HepG2 (cell line): ENCODE results near the gene PHC1. TPM values are rescaled to one million over a fixed set of nuclear protein-coding genes. Genes with fewer than 3 reads are reported as not detected.

ENCODE experiments used
- ATAC-seq: fragments of 200-7000 bp; cut with Tn5 transposase; 3 replicates; pipeline ENCODE4 v1.9.1; 2020; ENCODE audit warnings: mild to moderate bottlenecking, moderate library complexity
- BruUV-seq: library from RNA; stranded (reverse); fragments of 400-500 nt; replicated peaks from 2 replicates; lab custom pipeline; 2021; lab: Mats Ljungman, UMichigan
- CTCF ChIA-PET: fragments of 300-600 bp; formaldehyde crosslinking; extraction: SDS; loops from one replicate; lab custom pipeline; 2021; ENCODE audit warnings: low total read pairs, inconsistent platforms, low intra/inter-chr PET ratio; lab: Yijun Ruan, JAX
- POLR2A ChIA-PET: fragments of 350-600 bp; sonication (Branson Sonifier 250); formaldehyde crosslinking; loops from one replicate; lab custom pipeline; 2020; ENCODE audit warnings: antibody characterized with exemption, inconsistent platforms; lab: Yijun Ruan, JAX
- DNase-seq: peaks from one replicate; pipeline ENCODE4 v3.0.0-alpha.2; 2015; ENCODE audit warnings: low spot score
- FAIRE-seq: peaks from 3 replicates; lab custom pipeline; 2011; peaks lifted over from hg19 to GRCh38; lab: Jason Lieb, UNC
- H2AFZ ChIP-seq: one replicate; pipeline ENCODE4 v1.6.1; 2011; ENCODE audit warnings: low read length, inconsistent platforms
- H3K27ac ChIP-seq: fragments of 300-600 bp; 3 replicates; pipeline ENCODE4 v1.8.0; 2011; ENCODE audit warnings: mixed run types, mild to moderate bottlenecking, mixed read lengths, low read length, inconsistent platforms; ENCODE audit not compliant: insufficient read depth; ENCODE audit errors: extremely low read length
- H3K27me3 ChIP-seq, 2 experiments: fragments of 200-600 bp in 1 of 2; 2 replicates in 1 of 2; 3 replicates in 1 of 2; pipeline versions ENCODE4 v1.6.0 to v1.8.0; 2011; ENCODE audit warnings: low read length in 2 of 2, mild to moderate bottlenecking in 2 of 2, moderate library complexity in 2 of 2, inconsistent platforms in 1 of 2; ENCODE audit not compliant: insufficient read depth in 2 of 2, control insufficient read depth in 1 of 2
- H3K36me3 ChIP-seq, 2 experiments: fragments of 200-600 bp in 1 of 2; replicated peaks in 1 of 2; 2 replicates in 1 of 2; 3 replicates in 1 of 2; pipeline versions ENCODE4 v1.5.1 to v1.8.0; 2011; ENCODE audit warnings: low read length in 2 of 2, inconsistent platforms in 1 of 2; ENCODE audit not compliant: insufficient read depth in 2 of 2, control insufficient read depth in 1 of 2
- H3K4me1 ChIP-seq: 2 replicates; pipeline ENCODE4 v1.5.1; 2012; ENCODE audit warnings: low read length, inconsistent platforms; ENCODE audit not compliant: insufficient read depth
- H3K4me2 ChIP-seq: 2 replicates; pipeline ENCODE4 v1.6.0; 2011; ENCODE audit warnings: low read depth, low read length, inconsistent platforms
- H3K4me3 ChIP-seq, 3 experiments: fragments of 200-600 bp in 1 of 3; sonication (generic), shearing (Covaris generic) in 1 of 3; replicated peaks in 1 of 3; 2 replicates each; pipeline ENCODE4 v1.5.1; 2011 to 2016; ENCODE audit warnings: low read length in 3 of 3, inconsistent platforms in 2 of 3, low read depth in 2 of 3, mild to moderate bottlenecking in 2 of 3, control low read depth in 1 of 3, mixed read lengths in 1 of 3; ENCODE audit not compliant: insufficient read depth in 1 of 3
- H3K79me2 ChIP-seq: one replicate; pipeline ENCODE4 v1.6.1; 2011; ENCODE audit warnings: low read length, inconsistent platforms; ENCODE audit not compliant: insufficient read depth
- H3K9ac ChIP-seq: 2 replicates; pipeline ENCODE4 v1.6.0; 2011; ENCODE audit warnings: mild to moderate bottlenecking, low read depth, low read length, inconsistent platforms; ENCODE audit not compliant: insufficient read depth
- H3K9me3 ChIP-seq: 2 replicates; pipeline ENCODE4 v1.5.1; 2012; ENCODE audit warnings: mild to moderate bottlenecking, low read length
- H4K20me1 ChIP-seq: 2 replicates; pipeline ENCODE4 v1.6.0; 2011; ENCODE audit warnings: inconsistent platforms, mild to moderate bottlenecking, low read length, moderate library complexity; ENCODE audit not compliant: insufficient read depth
- ERF ChIP-seq: IDR thresholded peaks from 2 replicates; pipeline ENCODE4 v1.6.1; 2018; ENCODE audit warnings: missing biosample characterization, missing genetic modification reagents
- GATAD1 ChIP-seq: IDR thresholded peaks from 2 replicates; pipeline ENCODE4 v1.6.1; 2016; ENCODE audit warnings: missing genetic modification reagents, missing compliant biosample characterization
- MAFF ChIP-seq: IDR thresholded peaks from 2 replicates; pipeline ENCODE4 v1.6.1; 2011; ENCODE audit warnings: low read depth, low read length, improper control_type of control experiment
- MBD4 ChIP-seq: IDR thresholded peaks from 2 replicates; pipeline ENCODE4 v1.6.1; 2012; ENCODE audit warnings: low read length, inconsistent platforms, borderline replicate concordance
- RELA ChIP-seq: sonication (generic); formaldehyde crosslinking; IDR thresholded peaks from 2 replicates; pipeline ENCODE4 v1.4.0; 2020; ENCODE audit warnings: missing genetic modification reagents
- SETDB1 ChIP-seq: sonication (generic); formaldehyde crosslinking; IDR thresholded peaks from 2 replicates; pipeline ENCODE4 v1.5.1; 2020; ENCODE audit warnings: missing genetic modification reagents, mild to moderate bottlenecking, borderline replicate concordance
- TGIF2 ChIP-seq: IDR thresholded peaks from 2 replicates; pipeline ENCODE4 v1.6.1; 2016; ENCODE audit warnings: control low read depth, missing compliant biosample characterization
- ZC3H13 ChIP-seq: sonication (generic); formaldehyde crosslinking; IDR thresholded peaks from 2 replicates; pipeline ENCODE4 v1.8.1; 2023; ENCODE audit warnings: mild to moderate bottlenecking, missing genetic modification reagents, moderate library complexity
- WGBS: methylation state at CpG from one replicate; pipeline ENCODE4 v1.1.6; 2017; ENCODE audit warnings: low lambda C conversion rate; 5-methylcytosine and 5-hydroxymethylcytosine counted together
- in situ Hi-C: cut with HindIII; loops from 2 replicates; pipeline ENCODE4 v1.10.0; 2017; ENCODE audit warnings: low pct_unique_long_range_greater_than_20kb; ENCODE audit not compliant: extremely low pct_ligation_motif_present
- intact Hi-C: fragments of 100-400 bp; cut with micrococcal nuclease; formaldehyde crosslinking; loops from one replicate; pipeline ENCODE4 v1.10.0; 2022; ENCODE audit not compliant: unreplicated experiment
- polyA plus RNA-seq, 8 experiments: library from polyadenylated mRNA; depleted of rRNA in 3 of 8; stranded (reverse) in 7 of 8; unstranded in 1 of 8; fragments of >200 nt; fragmentation: Illumina TruSeq in 4 of 8; extraction: Trizol in 4 of 8; gene quantifications; 2 replicates each; pipeline versions ENCODE4 v1.2.1 to v1.2.3, GENCODE V29; 2011 to 2016; ENCODE audit warnings: low read depth in 4 of 8, missing spikeins in 1 of 8, mixed read lengths in 1 of 8; ENCODE audit not compliant: insufficient read depth in 1 of 8
- total RNA-seq, 5 experiments: library from RNA; depleted of rRNA; stranded (reverse); fragments of >200 nt; fragmentation: Illumina TruSeq; extraction: Trizol; gene quantifications; 2 replicates each; pipeline ENCODE4 v1.2.3, GENCODE V29; 2016; ENCODE audit warnings: low read depth in 1 of 5
- TF ChIP-seq, protein P1 (sequence below): sonication (generic); formaldehyde crosslinking; IDR thresholded peaks from 2 replicates; pipeline ENCODE4 v1.4.0; 2020; ENCODE audit warnings: missing genetic modification reagents, mild to moderate bottlenecking, borderline replicate concordance
- TF ChIP-seq, protein P2 (sequence below), 2 experiments: sonication (generic) in 1 of 2; formaldehyde crosslinking in 1 of 2; IDR thresholded peaks; 2 replicates each; pipeline versions ENCODE4 v1.6.1 to v1.9.0; 2014 to 2022; ENCODE audit warnings: antibody characterized with exemption in 1 of 2, borderline replicate concordance in 1 of 2, inconsistent platforms in 1 of 2, low read depth in 1 of 2, missing genetic modification reagents in 1 of 2
- TF ChIP-seq, protein P3 (sequence below): sonication (generic); formaldehyde crosslinking; IDR thresholded peaks from 2 replicates; pipeline ENCODE4 v1.5.1; 2020; ENCODE audit warnings: mild to moderate bottlenecking, missing genetic modification reagents, borderline replicate concordance

PHC1 gene
- total and polyA plus RNA-seq, 2 of the 13 experiments (the other 11 are each of a cell fraction or from before 2014, with no cell fraction given) = 9.4 to 35.0 TPM

DNA sequence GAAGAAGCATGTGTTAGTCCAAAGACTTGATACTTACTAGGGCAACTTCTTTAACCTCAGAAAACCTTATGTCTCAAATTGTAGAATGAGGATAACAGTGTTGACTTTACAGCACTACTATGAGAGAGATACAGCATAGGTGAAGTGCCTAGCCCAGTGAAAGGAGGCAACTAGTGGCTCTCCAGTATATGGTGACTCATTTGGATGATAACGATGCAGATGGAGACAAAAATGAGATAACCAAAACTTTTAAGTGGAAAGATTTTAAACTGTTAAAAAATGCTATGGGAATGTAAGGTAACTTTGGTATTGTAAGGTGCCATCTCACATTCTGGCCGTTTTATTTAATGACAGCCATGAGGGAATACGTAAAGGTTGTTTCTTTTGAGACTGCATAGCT, 2.7 kb downstream of the PHC1 start:
- Histone ChIP-seq H3K27ac (no peak overlapping the region), H4K20me1 (no peaks in the 10 kb centered on the region), H2AFZ (no peak overlapping the region), H3K4me3 (no peak overlapping the region), H3K4me2 (no peak overlapping the region), H3K9ac (no peak overlapping the region), H3K79me2 (no peaks in the 10 kb centered on the region), H3K36me3 (no peaks in the 10 kb centered on the region; a peak in 1 of 5 replicates), H3K27me3 (no peaks in the 10 kb centered on the region; a peak in 1 of 5 replicates), H3K4me1 (peaks cover 27% of the 10 kb centered on the region), H3K9me3 (no peaks in the 10 kb centered on the region)
- DNase-seq (no peak), FAIRE-seq (no peak), ATAC-seq (no peak)
- ChIA-PET POLR2A (no interaction called here), CTCF (no interaction called here)
- BruUV-seq = no TSS peak
- 74% methylated on average over 3 of the region's 3 CpGs for WGBS
- in situ Hi-C loops = no loop called here
- intact Hi-C loops = no loop called here
- TF ChIP-seq, protein P1, sequence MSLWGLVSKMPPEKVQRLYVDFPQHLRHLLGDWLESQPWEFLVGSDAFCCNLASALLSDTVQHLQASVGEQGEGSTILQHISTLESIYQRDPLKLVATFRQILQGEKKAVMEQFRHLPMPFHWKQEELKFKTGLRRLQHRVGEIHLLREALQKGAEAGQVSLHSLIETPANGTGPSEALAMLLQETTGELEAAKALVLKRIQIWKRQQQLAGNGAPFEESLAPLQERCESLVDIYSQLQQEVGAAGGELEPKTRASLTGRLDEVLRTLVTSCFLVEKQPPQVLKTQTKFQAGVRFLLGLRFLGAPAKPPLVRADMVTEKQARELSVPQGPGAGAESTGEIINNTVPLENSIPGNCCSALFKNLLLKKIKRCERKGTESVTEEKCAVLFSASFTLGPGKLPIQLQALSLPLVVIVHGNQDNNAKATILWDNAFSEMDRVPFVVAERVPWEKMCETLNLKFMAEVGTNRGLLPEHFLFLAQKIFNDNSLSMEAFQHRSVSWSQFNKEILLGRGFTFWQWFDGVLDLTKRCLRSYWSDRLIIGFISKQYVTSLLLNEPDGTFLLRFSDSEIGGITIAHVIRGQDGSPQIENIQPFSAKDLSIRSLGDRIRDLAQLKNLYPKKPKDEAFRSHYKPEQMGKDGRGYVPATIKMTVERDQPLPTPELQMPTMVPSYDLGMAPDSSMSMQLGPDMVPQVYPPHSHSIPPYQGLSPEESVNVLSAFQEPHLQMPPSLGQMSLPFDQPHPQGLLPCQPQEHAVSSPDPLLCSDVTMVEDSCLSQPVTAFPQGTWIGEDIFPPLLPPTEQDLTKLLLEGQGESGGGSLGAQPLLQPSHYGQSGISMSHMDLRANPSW (CRISPR knock-in tag) = no peak
- no peak for TF ChIP-seq SETDB1 (CRISPR knock-in tag)
- TF ChIP-seq, protein P2, sequence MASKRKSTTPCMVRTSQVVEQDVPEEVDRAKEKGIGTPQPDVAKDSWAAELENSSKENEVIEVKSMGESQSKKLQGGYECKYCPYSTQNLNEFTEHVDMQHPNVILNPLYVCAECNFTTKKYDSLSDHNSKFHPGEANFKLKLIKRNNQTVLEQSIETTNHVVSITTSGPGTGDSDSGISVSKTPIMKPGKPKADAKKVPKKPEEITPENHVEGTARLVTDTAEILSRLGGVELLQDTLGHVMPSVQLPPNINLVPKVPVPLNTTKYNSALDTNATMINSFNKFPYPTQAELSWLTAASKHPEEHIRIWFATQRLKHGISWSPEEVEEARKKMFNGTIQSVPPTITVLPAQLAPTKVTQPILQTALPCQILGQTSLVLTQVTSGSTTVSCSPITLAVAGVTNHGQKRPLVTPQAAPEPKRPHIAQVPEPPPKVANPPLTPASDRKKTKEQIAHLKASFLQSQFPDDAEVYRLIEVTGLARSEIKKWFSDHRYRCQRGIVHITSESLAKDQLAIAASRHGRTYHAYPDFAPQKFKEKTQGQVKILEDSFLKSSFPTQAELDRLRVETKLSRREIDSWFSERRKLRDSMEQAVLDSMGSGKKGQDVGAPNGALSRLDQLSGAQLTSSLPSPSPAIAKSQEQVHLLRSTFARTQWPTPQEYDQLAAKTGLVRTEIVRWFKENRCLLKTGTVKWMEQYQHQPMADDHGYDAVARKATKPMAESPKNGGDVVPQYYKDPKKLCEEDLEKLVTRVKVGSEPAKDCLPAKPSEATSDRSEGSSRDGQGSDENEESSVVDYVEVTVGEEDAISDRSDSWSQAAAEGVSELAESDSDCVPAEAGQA (IDR thresholded peaks at IDR 0.05; ENCODE audit: low read depth) = no peak
- TF ChIP-seq, protein P2 (CRISPR knock-in tag; IDR thresholded peaks at IDR 0.05; ENCODE audit: borderline replicate concordance) = no peak
- TF ChIP-seq TGIF2 (CRISPR knock-in tag) = no peak
- no peak for TF ChIP-seq MAFF
- TF ChIP-seq GATAD1 (CRISPR knock-in tag) = no peak
- no peak for TF ChIP-seq MBD4
- no peak for TF ChIP-seq ERF (CRISPR knock-in tag)
- no peak for TF ChIP-seq RELA
- TF ChIP-seq, protein P3, sequence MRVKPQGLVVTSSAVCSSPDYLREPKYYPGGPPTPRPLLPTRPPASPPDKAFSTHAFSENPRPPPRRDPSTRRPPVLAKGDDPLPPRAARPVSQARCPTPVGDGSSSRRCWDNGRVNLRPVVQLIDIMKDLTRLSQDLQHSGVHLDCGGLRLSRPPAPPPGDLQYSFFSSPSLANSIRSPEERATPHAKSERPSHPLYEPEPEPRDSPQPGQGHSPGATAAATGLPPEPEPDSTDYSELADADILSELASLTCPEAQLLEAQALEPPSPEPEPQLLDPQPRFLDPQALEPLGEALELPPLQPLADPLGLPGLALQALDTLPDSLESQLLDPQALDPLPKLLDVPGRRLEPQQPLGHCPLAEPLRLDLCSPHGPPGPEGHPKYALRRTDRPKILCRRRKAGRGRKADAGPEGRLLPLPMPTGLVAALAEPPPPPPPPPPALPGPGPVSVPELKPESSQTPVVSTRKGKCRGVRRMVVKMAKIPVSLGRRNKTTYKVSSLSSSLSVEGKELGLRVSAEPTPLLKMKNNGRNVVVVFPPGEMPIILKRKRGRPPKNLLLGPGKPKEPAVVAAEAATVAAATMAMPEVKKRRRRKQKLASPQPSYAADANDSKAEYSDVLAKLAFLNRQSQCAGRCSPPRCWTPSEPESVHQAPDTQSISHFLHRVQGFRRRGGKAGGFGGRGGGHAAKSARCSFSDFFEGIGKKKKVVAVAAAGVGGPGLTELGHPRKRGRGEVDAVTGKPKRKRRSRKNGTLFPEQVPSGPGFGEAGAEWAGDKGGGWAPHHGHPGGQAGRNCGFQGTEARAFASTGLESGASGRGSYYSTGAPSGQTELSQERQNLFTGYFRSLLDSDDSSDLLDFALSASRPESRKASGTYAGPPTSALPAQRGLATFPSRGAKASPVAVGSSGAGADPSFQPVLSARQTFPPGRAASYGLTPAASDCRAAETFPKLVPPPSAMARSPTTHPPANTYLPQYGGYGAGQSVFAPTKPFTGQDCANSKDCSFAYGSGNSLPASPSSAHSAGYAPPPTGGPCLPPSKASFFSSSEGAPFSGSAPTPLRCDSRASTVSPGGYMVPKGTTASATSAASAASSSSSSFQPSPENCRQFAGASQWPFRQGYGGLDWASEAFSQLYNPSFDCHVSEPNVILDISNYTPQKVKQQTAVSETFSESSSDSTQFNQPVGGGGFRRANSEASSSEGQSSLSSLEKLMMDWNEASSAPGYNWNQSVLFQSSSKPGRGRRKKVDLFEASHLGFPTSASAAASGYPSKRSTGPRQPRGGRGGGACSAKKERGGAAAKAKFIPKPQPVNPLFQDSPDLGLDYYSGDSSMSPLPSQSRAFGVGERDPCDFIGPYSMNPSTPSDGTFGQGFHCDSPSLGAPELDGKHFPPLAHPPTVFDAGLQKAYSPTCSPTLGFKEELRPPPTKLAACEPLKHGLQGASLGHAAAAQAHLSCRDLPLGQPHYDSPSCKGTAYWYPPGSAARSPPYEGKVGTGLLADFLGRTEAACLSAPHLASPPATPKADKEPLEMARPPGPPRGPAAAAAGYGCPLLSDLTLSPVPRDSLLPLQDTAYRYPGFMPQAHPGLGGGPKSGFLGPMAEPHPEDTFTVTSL (CRISPR knock-in tag) = no peak
- TF ChIP-seq ZC3H13 (CRISPR knock-in tag) = no peak
